GM11168 (cell line): ENCODE results near the gene CALD1.

ENCODE experiments used
- in situ Hi-C: fragments of 300-500 bp; cut with MboI; formaldehyde crosslinking; loops from one replicate; pipeline ENCODE4 v1.12.0; 2022; ENCODE audit warnings: low sequenced_read_pairs; ENCODE audit not compliant: unreplicated experiment

CALD1 gene

DNA sequence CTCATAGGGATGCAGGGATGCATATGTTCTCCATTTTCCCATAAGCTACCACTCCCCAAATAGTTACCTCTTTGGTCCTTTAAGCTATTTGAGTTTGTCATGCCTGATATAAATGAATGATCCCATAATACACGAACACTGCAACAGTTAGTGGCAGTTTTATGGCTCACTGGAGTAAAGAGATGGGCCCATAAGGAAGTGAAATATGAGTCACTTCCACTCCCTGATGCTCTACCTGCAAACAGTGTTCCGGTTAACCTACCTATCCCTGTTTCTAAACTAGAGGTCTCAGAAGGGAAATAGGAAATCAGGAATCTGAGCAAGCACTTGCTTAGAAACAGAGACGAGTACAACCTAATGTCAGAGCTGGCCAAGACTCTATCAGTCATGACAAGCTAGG lies 71.7 kb downstream of the CALD1 start:
- in situ Hi-C loops = no loop called here

DNA sequence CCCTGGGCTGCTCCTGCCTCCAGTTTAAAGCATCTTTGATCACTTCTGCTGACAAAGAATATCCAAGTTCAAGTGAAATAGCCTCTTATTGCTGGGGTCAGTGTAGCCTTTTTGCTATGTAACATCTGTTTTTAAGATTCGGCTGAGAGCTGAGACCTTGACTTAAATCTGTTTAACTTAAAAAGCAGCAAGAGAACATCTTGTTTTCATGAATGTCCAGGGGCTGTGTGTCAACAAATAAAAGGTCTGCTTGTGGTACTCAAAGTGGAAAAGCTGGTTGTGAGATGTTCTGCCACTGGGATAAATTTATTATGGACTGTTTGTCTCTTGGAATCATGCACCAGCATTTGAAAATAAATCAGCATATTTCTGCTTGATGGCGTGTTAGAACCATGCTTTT lies 73.2 kb downstream of the CALD1 start:
- in situ Hi-C loops = no loop called here

DNA sequence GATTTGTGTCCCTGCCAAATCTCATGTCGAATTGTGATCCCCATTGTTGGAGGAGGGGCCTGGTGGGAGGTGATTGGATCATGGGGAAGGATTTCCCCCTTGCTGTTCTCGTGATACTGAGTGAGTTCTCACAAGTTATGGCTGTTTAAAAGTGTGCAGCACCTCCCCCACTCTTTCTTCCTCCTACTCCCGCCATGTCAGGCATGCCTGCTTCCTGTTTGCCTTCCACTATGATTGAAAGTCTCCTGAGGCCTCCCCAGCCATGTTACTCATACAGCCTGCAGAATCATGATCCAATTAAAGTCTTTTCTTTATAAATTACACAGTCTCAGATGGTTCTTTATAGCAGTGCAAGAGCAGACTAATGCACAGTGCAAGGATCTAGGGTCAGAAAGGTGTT lies 75.4 kb downstream of the CALD1 start:
- in situ Hi-C loops = no loop called here

DNA sequence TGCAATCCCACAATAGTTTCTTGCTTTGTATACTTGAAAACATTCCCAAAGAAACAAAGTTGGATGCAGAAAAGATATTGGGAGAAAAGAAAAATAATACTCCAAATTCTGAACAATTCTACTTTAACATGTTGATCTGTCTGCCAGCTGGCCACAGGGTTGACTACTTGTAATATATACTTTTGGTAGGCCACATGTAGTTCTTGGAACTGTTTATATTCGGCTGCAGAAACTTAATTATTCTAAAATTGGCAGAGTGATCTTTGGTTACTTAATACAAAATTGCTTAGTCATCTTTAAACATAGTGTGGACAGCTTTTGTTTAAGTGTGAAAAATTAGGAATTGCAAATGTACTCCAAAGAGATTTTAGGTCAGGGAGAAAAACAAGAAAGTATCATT lies 76.0 kb downstream of the CALD1 start:
- in situ Hi-C loops = no loop called here

GRCh38 chr7:134856091-134856490 lies 76.7 kb downstream of the CALD1 start:
- in situ Hi-C loops = no loop called here

DNA sequence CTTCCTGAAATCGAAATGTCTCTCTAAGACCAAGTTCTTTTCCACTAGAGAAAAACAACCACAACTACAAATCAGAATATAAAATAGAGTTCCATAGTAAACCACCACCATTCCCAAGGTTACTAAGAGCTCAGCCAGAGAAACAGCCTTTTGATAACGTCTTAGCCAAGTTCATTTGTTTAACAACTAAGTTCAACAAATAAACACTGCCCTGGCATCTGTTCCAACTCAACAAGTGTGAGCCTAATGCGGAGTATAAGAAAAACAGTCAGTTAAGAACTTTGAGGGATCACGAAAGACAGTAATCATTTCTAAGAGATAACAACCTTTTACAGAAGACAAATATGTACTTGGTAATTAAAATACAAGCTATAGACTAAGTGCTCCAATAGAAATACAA lies 77.3 kb downstream of the CALD1 start:
- in situ Hi-C loops = no loop called here

DNA sequence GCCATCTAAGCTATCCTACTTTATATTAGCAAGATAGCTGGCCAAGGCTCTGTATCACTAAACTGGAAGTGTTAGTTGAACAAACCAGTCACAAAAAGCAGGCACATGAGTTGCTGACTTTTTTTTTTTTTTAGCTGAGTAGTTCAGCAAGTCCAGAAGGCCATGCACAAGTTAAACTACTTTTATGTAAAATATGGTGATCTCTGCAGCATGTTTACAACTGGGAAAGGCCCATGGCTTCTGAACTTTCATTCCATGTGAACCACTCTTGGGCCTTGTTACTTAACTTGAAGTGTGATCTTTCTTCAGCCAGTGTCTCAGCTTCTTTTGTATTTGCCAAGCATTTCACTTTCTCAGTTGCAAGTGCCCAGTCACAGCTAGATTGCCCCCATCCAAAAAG lies 78.5 kb downstream of the CALD1 start:
- in situ Hi-C loops = no loop called here

- in situ Hi-C loops = no loop called here
These were observed 80.3 kb downstream of the CALD1 start for GRCh38 chr7:134859783-134860182.

DNA sequence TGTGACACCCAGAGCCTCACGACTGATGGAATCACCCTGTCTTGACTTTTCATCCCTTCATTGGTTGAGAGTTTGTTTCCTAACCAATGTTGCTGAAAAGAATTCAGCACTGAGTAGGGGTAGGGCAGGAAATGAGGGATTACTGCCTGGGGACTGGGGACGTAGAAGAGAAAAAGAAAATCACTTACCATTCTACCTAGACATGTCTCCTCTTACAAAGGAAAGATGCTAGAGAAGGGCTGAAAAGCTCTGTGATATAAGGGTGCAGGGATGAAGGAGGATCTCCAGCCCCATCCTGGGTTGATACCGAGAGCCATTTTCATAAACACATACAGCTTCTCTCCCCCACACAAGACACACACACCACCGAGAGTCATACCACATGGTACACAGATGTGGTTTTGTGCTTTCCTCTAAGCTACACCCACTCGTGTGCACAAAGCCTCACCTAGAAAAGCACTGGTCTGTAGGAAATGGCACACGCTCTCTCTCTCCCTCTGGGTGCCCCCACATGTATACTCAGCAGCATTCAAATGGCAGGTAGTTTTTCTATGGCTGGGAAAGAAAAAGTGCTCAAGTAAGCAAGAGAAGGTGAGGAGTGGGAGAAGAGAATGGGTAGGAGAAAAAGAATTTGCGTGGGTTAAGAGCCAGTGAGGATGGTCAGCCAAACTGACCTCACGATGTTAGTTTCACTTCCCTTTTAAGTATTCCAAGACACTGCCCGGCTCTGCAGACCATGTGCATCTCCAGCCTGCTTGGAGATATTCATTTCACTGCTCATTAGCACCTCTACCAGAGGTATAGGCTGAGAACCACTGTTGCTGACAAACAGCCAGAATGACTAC lies 85.8 kb downstream of the CALD1 start:
- in situ Hi-C loops = no loop called here

GRCh38 chr7:134866617-134867016 lies 87.2 kb downstream of the CALD1 start:
- in situ Hi-C loops = no loop called here

GRCh38 chr7:134870156-134870555 lies 90.7 kb downstream of the CALD1 start:
- in situ Hi-C loops = no loop called here

- in situ Hi-C loops = no loop called here
These were observed 91.3 kb downstream of the CALD1 start for GRCh38 chr7:134870781-134871180.

GRCh38 chr7:134873253-134873652 lies 93.8 kb downstream of the CALD1 start:
- in situ Hi-C loops = no loop called here

DNA sequence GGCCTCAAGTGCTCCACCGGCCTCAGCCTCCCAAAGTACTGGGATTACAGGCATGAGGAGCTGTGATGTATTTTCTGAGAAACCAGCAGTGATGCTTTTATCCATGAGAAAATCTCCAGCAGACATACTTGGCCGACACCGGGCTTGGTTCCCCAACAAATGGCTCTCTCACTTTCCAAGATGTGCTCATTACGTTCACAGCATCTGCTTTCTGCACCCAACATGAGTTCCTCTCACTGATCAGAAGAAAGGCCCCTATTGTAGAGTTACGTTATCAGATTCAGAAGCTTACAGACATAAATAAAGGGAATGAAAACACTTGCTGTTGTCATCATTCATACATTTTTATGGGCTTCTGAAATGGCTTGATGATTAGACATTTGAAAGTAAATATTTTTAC lies 95.0 kb downstream of the CALD1 start:
- in situ Hi-C loops = no loop called here

DNA sequence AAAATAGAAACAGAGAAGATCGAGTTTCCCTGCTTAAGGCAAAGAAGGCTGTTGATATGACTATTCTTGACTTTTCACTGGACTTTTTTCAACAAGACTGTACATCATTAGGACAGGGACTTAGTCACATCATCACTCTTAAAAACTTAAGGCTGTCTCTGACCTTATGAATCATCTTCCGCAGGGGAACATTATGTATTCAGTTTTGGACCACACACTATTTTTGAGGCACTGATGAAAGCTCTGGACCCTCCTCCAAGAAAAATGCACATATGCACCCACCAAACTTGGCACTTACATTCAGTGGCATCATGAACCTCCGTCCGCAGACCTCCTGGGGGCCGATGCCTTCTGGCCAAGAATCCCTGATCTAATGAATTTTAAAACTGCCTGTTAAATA lies 96.4 kb downstream of the CALD1 start:
- in situ Hi-C loops = no loop called here

- in situ Hi-C loops = no loop called here
These were observed 99.4 kb downstream of the CALD1 start for GRCh38 chr7:134878746-134879357.

GRCh38 chr7:134879815-134880475 lies 100.5 kb downstream of the CALD1 start:
- in situ Hi-C loops = no loop called here

DNA sequence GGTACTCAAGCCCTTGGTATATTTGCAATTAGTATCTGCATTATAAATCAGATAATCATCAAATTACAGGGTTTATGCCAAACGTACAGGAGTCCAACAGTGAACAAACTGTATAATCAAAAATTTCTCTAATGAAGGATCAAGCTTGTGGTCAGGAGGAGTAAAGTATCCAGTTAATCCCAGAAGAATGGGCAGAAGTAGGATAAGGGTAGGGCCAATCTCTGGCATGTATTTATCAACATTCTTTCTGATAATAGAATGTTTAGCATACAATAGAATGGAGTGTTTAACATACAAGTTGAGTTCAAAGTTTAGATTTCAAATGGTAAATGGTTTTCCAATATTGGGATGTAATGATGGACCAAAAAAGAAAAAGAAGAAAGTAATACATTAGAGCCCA lies 103.0 kb downstream of the CALD1 start:
- in situ Hi-C loops = no loop called here

DNA sequence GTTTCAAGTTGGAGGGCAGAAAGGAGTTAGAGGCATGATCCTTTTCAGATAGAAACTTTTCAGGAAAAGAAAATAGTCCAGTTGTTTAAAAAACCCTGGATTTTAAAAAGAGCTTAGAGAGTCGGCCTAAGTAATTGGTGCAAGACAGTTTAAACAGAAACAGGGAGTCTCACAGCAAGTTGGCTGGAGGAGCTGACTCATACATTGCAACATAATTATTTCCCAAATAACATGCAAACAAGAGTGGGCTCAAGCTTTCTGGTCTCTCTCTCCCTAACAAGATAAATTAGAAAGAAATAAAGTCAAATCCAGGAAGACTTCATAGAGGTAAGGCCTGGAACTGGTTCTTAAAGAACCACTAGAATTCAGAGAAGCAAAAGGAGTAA lies 106.5 kb downstream of the CALD1 start:
- in situ Hi-C loops = no loop called here

- in situ Hi-C loops = no loop called here
These were observed 107.1 kb downstream of the CALD1 start for GRCh38 chr7:134886353-134887057.

DNA sequence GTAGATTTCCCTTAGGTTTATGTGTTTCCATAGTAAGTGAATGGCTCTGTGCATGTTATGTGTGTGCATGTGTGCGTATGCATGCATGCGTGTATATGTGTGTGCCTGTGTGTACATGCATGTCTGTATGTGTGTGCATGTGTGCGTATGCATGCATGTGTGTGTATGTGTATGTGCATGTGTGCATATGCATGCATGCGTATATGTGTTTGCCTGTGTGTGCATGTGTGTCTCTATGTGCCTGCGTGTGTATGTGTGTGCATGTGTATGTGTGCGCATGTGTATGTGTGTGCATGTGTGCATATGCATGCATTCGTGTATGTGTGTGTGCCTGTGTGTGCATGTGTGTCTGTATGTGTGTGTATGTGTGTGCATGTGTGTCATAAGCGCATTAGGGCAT lies 108.1 kb downstream of the CALD1 start:
- in situ Hi-C loops = no loop called here
